GM21717 (cell line): ENCODE measurements around the gene PKN1.
"Not testable (repeated sequence)": the region's sequence is repeated elsewhere in the genome, so short reads cannot be mapped to it uniquely, and the experiment has no call there.

ENCODE experiments used
- ATAC-seq: cut with Tn5 transposase; IDR thresholded peaks from one replicate; pipeline ENCODE4 v1.9.1; 2021; ENCODE audit warnings: mild to moderate bottlenecking, moderate library complexity; ENCODE audit not compliant: unreplicated experiment

PKN1 gene

GRCh38 chr19:14432791-14433553 lies at the start of gene PKN1:
Gene PKN1 (plus strand): TSS chr19:14433306. CDS start chr19:14433522, 216 bp downstream.
- ATAC-seq, result no peak

- ATAC-seq, result peak; percentile 38
Observed at GRCh38 chr19:14383661-14384555, 49.2 kb upstream of the PKN1 start.

GRCh38 chr19:14385492-14385891 lies 47.6 kb upstream of the PKN1 start:
- no peak for ATAC-seq

- ATAC-seq, result no peak
Observed at GRCh38 chr19:14390548-14390947, 42.6 kb upstream of the PKN1 start.

- no peak for ATAC-seq
Observed at GRCh38 chr19:14391156-14391821, 41.8 kb upstream of the PKN1 start.

- ATAC-seq, result no peak
Observed at GRCh38 chr19:14393329-14393728, 39.8 kb upstream of the PKN1 start.

GRCh38 chr19:14394167-14394566 lies 38.9 kb upstream of the PKN1 start:
- no peak for ATAC-seq

GRCh38 chr19:14395262-14395661 lies 37.8 kb upstream of the PKN1 start:
- ATAC-seq, result no peak

GRCh38 chr19:14395710-14396336 lies 37.3 kb upstream of the PKN1 start:
- ATAC-seq, result no peak

GRCh38 chr19:14396730-14397129 lies 36.4 kb upstream of the PKN1 start:
- not testable (repeated sequence) for ATAC-seq

GRCh38 chr19:14397168-14397567 lies 35.9 kb upstream of the PKN1 start:
- not testable (repeated sequence) for ATAC-seq

- no peak for ATAC-seq
Observed at GRCh38 chr19:14400951-14401431, 32.1 kb upstream of the PKN1 start.

GRCh38 chr19:14401468-14402195 lies 31.5 kb upstream of the PKN1 start:
- ATAC-seq, result no peak

- no peak for ATAC-seq
Observed at GRCh38 chr19:14402332-14403144, 30.6 kb upstream of the PKN1 start.

GRCh38 chr19:14403145-14403930 lies 29.8 kb upstream of the PKN1 start:
- ATAC-seq, result not testable (repeated sequence)

GRCh38 chr19:14404312-14404711 lies 28.8 kb upstream of the PKN1 start:
- no peak for ATAC-seq

GRCh38 chr19:14405380-14405757 lies 27.7 kb upstream of the PKN1 start:
- no peak for ATAC-seq
